ENCODE results near the gene MEIS2.

- TF ChIP-seq CTCF (conservative IDR thresholded peaks at IDR 0.05; ENCODE audit: low read depth in 2 of 2) (no peak), STAT1 (IDR thresholded peaks at IDR 0.05; ENCODE audit: unreplicated experiment) (no peak), EZH2phosphoT487 (IDR thresholded peaks at IDR 0.05; ENCODE audit: unreplicated experiment) (no peak), REST (IDR thresholded peaks at IDR 0.05; ENCODE audit: unreplicated experiment) (no peak), ZNF331 (CRISPR knock-in tag; IDR thresholded peaks at IDR 0.05; ENCODE audit: low read depth) (no peak), EZH2 (IDR thresholded peaks at IDR 0.05; ENCODE audit: low read depth, unreplicated experiment) (peak; percentile 78), POLR2AphosphoS5 (IDR thresholded peaks at IDR 0.05; ENCODE audit: low read depth) (no peak), JUNB (IDR thresholded peaks at IDR 0.05; ENCODE audit: unreplicated experiment) (peak; percentile 36)
- TF ChIP-seq, protein P1, sequence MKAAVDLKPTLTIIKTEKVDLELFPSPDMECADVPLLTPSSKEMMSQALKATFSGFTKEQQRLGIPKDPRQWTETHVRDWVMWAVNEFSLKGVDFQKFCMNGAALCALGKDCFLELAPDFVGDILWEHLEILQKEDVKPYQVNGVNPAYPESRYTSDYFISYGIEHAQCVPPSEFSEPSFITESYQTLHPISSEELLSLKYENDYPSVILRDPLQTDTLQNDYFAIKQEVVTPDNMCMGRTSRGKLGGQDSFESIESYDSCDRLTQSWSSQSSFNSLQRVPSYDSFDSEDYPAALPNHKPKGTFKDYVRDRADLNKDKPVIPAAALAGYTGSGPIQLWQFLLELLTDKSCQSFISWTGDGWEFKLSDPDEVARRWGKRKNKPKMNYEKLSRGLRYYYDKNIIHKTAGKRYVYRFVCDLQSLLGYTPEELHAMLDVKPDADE (IDR thresholded peaks at IDR 0.05), result no peak
Observed at GRCh38 chr15:37108381-37109167, 8.2 kb upstream of the MEIS2 start.
